ENCODE measurements around the gene NTNG1.

Gene NTNG1

GRCh38 chr1:107413546-107413945 lies 272.7 kb downstream of the NTNG1 start:
- DNase-seq (ENCODE audit: low spot score) = no peak

DNA sequence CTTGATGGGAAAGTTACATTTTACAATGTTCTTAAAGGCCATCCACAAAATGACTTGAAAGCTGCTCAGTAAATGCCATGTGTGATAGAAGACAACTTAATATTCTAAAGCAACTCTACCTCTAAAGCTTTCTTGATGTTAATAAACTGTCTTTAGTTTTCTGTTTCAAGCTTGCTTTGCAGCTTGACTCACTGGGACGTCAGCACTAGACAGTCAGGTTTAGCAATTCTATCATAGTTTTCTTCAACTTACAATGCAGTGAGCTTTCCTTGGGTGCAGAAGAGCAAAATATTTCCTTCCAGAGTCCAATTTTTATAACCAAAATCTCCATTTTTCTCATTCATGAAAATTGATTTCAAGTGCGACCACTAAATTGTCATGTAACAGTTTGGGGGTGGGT lies 273.1 kb downstream of the NTNG1 start:
- DNase-seq (ENCODE audit: low spot score) = no peak

GRCh38 chr1:107414550-107414949 lies 273.7 kb downstream of the NTNG1 start:
- no peak for DNase-seq (ENCODE audit: low spot score)

DNA sequence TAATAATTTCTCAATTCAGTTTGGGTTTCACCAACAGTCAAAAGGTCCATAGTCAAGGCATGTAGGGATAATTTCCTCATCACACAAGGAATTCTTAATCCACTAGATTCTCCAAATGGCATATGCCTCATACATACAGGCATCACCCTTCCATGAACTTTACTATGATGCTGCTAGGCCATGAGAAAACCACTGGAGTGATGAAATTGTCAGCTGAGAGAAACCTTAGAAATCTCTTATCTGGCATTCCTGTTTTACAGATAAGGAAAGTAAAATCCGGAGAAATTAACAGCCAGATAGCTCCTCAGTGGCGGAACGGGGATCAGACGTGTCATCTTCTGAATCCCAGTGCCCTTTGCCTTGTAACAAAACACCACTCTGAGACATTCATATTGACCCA lies 274.4 kb downstream of the NTNG1 start:
- no peak for DNase-seq (ENCODE audit: low spot score)

GRCh38 chr1:107419003-107419402 lies 278.2 kb downstream of the NTNG1 start:
- no peak for DNase-seq (ENCODE audit: low spot score)

DNA sequence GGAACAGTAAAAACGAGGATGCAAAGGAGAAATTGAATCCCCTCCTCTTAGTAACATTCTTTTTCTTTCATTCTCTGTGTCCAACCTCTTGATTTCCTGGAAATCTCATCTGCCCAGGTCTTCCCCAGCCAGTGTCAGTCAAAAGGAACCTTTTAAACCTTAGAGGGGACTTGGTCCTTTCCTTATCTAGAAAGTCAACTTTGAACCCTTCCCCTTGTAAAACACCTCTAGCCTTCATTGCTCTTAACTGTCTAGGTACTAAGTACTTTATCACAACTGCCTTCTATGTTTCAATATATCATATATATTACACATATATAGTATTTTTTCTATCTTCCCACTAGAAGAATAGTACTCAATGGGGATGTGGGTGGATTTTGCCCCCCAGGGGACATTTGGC lies 282.1 kb downstream of the NTNG1 start:
- no peak for DNase-seq (ENCODE audit: low spot score)

DNA sequence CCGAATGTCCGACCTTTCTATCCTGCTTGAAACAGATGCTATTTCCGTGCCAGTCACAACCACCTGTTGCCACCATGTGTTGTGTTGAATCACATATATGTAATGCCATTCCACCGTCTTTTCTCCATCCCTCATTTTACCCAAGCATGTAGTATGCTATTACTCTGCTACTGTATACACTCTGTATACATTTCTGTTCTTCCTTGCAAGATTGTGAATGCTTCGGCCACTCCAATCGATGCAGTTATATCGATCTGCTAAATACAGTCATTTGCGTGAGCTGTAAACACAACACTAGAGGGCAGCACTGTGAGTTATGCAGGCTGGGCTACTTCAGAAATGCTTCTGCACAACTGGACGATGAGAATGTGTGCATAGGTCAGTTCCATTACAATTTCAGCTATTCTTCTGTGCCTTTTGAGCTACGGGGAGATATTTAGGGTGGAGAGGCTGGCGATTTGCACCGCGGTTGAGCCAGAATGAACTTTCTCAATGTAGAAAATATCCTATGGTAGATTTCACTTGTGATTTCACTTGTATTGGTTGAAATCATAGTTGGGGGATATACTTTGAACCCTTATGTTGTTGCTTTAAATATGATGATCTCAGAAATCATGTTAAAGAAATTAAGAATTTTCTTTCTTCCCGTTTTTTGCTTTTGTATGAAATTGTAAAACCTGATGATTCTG lies 289.8 kb downstream of the NTNG1 start:
- DNase-seq (ENCODE audit: low spot score) = peak; percentile 47

- no peak for DNase-seq (ENCODE audit: low spot score)
Measured at GRCh38 chr1:107432108-107432507, 291.3 kb downstream of the NTNG1 start.

DNA sequence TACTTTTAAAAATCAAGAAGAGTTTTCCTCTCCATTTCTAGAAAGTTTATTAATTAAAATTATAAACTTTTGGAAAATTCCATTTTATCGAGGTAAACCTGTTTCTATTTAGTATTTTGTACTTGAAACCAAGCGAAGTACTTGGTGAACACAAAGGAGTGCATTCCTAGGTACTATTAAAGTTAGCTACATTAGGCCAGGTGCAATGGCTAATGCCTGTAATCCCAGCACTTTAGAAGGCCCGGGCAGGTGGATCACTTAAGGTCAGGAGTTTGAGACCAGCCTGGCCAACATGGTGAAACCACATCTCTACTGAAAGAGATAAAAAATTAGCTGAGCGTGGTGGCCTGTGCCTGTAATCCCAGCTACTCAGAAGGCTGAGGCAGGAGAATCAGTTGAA lies 292.2 kb downstream of the NTNG1 start:
- DNase-seq (ENCODE audit: low spot score) = no peak

GRCh38 chr1:107433635-107434360 lies 293.0 kb downstream of the NTNG1 start:
- DNase-seq (ENCODE audit: low spot score) = no peak

DNA sequence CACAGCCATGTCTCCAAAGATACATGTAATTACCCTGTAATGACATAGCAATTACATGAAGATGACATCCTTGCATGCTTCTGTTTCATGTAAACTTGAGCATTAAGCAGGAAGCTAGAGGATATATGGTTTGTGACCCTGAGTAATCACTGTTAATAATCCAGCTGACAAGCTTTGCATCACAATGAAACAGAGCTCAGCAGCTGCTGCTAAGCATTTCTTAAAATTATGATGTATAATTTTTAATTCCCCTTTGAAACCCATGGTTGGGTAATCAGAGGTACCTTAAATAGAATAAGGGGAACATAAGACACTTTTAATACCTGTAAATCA lies 293.5 kb downstream of the NTNG1 start:
- no peak for DNase-seq (ENCODE audit: low spot score)

DNA sequence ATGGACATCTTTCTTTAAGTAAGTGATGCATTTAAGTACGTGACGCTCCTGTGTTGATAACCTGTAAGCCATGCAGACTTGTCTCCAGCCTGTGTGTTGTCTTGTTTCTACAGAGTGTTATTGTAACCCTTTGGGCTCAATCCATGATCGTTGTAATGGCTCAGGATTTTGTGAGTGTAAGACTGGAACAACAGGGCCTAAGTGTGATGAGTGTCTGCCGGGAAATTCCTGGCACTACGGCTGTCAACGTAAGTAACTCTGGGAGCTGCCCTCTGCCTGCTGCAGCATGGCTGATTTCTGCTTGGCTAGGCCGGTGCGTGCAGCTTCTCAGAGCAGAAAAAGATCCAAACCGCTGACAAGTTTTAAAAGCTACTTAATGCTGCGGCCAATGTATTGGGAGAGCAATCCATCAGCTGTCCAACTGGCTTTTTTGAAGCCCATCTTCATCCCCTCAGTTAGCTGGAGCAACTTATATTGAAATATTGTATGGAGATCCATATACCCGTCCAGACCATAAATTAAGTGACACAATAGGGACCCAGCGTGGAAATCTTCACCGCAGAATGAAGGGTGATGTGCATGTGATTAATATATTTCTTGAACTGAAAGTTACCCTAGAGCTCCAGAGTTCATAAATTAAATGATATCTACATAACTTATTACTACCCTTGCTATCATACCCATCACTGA lies 295.9 kb downstream of the NTNG1 start:
- DNase-seq (ENCODE audit: low spot score) = no peak

DNA sequence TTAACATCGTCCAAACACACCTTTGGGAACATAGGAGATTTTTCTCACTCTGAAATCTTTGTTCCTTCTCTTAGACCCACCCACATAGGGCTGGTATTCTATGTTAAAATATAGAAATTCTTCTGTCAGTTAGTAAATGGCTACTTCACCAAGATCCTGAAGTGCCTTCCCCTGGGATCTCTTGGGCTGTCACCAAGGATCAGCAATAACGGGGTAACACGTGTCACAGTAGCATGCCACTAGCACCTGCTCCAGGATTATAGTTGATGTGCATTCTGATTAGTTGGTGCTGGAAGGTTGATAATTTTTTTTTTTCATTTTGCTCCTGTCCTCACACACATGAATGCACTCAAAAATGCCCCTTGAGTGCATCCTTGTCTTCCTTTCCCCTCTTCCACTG lies 298.7 kb downstream of the NTNG1 start:
- no peak for DNase-seq (ENCODE audit: low spot score)

- DNase-seq (ENCODE audit: low spot score) = no peak
Measured at GRCh38 chr1:107442551-107442950, 301.7 kb downstream of the NTNG1 start.

DNA sequence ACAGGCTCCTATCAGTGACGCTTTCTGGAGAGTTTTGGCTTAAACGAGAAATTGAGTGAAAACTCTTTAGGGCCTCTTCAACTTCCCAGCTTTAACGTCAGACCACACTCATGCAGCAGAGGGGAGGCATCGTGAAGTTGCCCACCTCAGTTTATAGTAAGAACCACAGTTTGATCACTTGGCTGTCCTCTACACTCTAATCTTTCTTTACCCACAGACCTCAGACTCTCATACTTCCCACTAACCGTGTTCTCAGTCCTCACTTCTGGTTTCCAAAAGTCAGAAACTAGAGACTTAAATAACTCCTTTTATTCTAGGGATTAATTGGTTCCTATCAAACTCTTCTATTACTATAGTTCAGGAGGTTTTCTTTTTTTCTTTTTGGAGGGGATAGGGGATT lies 302.2 kb downstream of the NTNG1 start:
- DNase-seq (ENCODE audit: low spot score) = no peak

DNA sequence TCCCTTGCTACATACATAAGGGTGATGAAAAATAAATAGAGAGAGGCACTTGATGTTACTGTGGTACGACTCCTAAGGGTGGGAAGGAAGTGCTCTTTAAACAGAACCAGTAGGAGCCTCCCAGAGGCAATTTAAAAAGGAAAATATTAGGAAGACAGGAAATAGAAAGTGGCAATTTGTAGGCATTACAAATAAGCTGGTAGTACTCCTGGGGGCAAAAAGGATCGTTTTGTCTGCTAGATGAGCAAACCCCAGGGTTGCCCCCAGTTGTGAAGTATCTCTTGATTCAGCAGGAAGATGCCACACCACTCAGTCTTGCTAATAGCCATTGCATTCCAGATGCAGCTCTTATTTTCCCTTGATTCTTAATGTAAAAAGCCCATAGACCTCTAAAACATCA lies 303.0 kb downstream of the NTNG1 start:
- no peak for DNase-seq (ENCODE audit: low spot score)

DNA sequence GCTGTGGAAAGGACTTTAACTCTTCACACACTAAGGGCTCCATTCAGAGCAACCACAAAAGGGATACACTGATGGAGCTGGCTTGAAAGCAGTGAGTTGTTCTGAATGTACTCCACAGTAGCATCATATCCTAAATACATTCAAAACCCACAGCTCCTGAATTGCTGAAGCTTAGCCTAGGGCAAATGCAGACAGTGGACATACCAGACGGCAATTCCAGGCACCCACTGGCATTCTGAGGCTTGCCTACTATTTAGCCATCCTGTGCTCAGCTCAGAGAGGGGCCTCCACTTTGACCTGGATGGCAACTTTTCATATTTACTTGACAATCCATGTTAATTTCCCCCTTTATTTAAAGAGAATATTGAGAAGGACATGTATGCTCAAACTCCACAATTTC lies 303.5 kb downstream of the NTNG1 start:
- DNase-seq (ENCODE audit: low spot score) = no peak

GRCh38 chr1:107449326-107449725 lies 308.5 kb downstream of the NTNG1 start:
- no peak for DNase-seq (ENCODE audit: low spot score)

DNA sequence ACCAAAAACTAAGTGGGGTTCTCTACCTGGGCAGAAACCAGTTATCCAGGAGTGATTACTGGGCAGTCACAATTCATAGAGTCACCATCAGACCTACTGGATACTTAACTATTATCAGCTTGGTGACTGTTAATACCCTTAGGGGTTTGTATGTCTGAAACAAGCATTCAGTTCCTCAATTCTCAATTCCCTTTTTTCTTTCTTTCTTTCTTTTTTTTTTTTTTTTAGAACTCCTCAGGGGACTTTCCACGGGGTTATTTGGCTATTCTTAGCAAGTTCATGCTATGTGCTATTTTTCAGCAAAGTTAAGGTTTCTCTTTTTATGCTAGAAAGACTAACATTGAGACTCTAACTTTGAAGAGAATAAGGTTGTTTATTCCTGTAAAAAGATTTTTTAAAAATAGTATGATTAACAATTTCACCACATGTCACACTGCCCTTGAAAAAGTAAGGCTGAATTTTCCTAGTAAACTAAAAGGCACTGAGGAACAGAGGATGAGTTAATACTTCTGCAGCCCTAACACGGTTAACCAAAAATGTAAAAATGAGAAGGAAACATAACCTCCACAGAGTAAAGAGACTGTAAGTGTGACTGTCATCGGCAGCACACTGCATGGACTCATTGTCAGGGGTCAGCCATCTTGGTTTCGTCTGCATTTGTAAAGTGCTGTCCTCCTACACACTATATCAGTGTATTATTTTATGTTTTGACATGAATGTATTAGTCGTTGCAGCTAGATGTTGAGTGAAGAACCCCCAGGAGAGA lies 310.2 kb downstream of the NTNG1 start:
- DNase-seq (ENCODE audit: low spot score) = no peak

DNA sequence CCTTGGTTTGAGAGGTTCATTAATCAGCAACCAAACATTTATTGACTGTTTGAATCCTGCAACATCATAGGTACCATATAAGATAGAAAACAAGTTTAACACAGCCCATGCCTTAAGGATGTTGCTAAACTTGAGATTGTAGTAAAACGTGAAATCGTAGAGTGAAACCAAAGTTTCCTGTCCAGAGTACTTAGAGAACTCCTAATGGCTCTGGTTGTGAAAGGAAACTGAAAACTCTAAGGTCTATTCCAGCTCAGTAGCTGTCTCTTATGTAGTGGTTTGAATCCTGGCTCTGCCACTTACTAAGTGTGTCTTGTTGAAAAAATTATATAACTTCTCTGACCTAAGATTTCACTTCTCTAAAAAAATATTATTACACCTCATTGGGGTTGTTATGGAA lies 310.9 kb downstream of the NTNG1 start:
- no peak for DNase-seq (ENCODE audit: low spot score)

GRCh38 chr1:107454791-107455190 lies 314.0 kb downstream of the NTNG1 start:
- no peak for DNase-seq (ENCODE audit: low spot score)

GRCh38 chr1:107457989-107458388 lies 317.1 kb downstream of the NTNG1 start:
- no peak for DNase-seq (ENCODE audit: low spot score)
